Cerebellar cortex (tissue), 1 donor: ENCODE measurements around the gene PTPRN2.

Source experiments
- DNase-seq: peaks from one replicate; pipeline ENCODE4 v3.0.0-alpha.2; 2015; ENCODE audit warnings: low spot score

The PTPRN2 gene

DNA sequence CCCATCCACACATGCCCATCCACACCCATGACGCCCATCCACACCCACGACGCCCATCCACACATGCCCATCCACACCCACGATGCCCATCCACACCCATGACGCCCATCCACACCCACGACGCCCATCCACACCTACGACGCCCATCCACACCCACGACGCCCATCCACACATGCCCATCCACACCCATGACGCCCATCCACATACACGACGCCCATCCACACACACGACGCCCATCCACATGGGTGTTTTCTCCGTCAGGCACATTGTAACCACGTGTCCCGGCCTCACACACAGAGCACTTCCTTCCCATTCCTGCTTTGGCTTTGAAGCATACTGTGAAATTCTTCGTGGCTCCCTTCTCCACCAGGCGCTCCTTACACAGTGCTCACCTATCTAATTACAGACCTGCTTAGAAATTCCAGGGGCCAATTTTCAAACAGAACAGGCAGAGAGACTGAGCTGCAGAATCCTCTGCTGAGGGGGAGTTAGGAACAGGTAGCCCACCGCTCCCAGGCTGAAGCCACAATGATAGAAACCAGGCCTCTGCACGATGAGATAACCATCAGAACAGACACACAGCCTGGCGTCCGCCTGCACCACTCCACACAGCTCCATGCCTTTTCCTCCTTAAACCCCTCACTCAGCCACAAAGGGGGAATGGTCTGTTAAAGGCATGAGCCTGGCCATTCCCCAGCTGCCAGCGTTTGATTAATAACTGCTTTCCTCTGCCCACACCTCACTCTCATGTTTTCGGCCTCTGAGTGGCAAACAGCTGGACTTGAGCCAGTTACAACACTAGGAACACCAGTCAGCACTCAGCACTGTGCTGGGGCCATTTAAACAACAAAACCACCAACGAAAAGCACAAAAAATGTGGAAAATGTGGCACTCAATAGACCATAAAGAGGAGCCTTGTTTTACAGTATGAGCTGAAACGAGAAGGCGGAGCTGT is 501.6 kb downstream of the PTPRN2 start:
- no peak for DNase-seq

DNA sequence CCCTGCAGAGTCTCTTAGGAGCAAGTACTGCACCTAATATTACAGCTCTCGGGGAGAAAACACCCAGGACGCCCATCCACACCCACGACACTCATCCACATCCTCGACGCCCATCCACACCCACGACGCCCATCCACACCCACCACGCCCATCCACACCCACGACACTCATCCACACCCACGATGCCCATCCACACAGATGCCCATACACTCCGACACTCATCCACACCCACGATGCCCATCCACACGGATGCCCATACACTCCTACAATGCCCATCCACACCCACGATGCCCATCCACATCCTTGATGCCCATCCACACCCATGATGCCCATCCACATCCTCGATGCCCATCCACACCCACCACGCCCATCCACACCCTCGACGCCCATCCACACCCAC is 503.1 kb downstream of the PTPRN2 start:
- no peak for DNase-seq

- DNase-seq, result no peak
Measured at GRCh38 chr7:158083526-158084310, 503.9 kb downstream of the PTPRN2 start.

DNA sequence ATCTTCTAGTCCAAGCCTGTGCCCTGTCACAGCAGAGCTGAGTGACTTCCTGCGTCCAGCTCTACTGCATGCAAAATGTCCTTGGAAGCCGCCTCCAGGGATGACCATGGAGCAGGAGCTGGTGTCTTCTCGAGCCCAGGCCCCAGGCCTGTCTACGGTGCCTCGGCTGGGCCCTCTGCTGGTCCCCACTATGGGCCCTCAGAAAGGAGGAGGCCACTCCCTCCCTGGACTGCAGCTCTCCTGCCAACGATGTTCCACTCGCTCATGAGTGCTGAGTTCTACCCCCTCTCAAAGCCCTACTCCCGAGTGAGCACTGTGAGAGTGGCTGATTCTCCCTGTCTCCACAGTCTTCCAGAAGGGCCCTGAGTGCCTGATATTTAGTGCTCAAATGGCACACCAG is 504.9 kb downstream of the PTPRN2 start:
- DNase-seq, result no peak

DNA sequence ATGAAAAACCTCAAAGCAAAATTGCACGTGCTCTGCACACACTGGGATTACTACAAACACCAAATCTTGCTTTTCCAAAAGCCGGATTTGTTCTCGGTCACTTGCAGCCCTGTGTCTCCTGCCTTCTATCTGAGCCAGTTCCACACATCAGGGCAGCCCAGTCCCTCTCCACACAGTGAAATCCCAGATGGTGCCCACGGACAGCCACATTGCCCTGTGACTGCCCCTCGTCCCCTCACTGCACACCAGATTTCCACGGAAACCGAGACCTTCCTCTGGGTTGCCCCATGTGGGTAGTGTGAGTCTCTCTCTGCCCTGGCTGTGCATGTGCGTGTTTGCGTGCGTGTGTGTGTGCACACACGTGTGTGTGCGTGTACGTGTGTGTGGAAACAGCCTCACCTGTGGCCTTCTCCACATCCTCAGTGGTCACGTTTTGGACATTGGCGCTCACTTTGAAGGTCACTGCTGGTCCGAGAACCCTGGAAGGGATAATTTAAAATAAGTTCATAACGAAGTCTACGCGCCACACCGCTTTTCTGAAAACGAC is 506.7 kb downstream of the PTPRN2 start:
- DNase-seq, result no peak

- no peak for DNase-seq
Measured at GRCh38 chr7:158077934-158078910, 509.4 kb downstream of the PTPRN2 start.

DNA sequence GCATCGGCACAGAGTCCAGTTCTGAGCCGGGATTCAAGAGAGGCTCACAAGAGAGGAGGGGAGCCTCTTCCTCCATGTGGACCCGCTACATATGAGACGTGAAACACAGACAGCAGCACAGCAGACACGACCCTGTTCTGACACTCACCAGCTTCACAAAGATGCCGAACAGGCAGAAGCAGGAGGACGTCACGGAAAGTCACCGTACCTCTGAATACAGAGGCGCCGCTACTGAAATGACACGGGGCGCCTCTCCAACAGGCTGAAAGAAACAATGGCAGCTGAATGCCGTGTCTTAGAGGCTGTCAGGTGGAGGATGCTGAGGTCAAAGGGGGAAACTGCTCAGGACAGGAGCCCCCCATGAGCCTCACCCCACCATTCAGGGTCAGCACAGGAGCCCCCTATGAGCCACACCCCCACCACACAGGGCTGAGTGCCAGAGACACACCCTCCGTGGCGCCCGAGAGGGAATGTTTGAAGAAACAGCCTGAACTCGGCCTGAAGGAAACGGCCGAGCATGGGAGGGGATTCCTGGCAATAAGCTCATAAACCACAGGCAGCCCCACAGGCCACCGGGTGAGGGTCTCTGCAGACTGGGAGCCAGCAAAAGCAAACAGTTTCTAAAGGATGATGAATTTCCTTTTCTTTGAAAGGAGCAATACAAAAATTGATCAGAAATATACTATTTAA is 510.3 kb downstream of the PTPRN2 start:
- DNase-seq, result no peak

GRCh38 chr7:158076656-158077055 is 511.0 kb downstream of the PTPRN2 start:
- no peak for DNase-seq

DNA sequence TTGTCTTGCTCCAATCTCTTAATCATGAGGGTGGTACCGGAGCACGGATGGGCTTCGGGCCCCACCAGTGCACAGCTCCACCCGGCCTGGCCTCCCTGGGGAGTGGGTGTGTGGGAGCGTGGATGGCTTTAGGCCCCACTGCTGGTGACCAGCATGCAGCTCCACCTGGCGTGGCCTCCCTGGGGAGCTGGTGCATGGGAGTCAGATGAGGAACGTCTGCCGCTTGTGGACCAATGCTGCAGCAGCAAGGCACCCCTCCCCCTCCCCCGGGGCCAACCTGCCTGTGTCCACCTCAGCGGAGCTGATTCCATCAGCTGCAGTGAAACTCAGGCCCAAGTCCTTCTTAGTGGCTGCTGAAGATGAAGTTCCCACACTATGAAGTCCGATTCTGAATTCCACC is 511.4 kb downstream of the PTPRN2 start:
- DNase-seq, result no peak

DNA sequence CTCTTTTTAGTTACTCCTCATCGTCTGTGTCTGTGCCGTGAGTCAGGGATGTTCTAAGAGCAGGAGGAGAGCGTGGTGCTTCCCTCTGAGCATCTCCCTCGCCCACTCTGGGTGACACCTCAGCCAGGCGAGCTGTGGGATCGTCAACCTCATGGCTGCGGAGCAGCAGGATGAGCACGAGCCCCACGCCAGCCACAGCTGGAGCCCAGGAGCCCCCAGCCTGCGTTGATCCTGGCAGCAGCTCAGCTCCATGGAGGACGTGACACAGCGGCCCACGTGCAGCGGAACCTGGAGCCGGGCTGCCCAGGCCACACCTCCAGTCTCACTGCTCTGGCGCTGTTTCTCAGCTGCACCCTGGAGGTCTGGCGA is 512.0 kb downstream of the PTPRN2 start:
- DNase-seq, result no peak

GRCh38 chr7:158074896-158075632 is 512.6 kb downstream of the PTPRN2 start:
- no peak for DNase-seq

GRCh38 chr7:158073845-158074840 is 513.5 kb downstream of the PTPRN2 start:
- no peak for DNase-seq

GRCh38 chr7:158072991-158073730 is 514.5 kb downstream of the PTPRN2 start:
- DNase-seq, result no peak

- no peak for DNase-seq
Measured at GRCh38 chr7:158070222-158070920, 517.3 kb downstream of the PTPRN2 start.

DNA sequence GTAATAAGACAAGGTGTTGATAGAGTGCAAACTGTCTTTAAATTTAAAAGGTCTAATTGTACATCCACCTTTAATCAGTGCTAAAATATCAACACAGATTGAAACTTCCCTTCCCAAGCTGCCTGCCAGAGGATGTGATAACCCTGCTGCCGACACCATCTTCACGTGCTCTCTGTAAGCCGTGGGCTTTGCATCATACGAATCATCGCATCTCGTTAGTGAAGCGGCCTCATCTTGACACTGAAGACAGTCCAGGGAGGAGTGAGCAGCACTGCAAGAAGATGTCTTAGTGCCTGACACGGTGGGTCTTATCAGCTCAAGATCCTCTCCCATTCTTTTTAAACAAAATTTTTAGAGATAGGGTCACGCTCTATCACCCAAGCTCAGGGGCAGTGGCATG is 518.8 kb downstream of the PTPRN2 start:
- no peak for DNase-seq

DNA sequence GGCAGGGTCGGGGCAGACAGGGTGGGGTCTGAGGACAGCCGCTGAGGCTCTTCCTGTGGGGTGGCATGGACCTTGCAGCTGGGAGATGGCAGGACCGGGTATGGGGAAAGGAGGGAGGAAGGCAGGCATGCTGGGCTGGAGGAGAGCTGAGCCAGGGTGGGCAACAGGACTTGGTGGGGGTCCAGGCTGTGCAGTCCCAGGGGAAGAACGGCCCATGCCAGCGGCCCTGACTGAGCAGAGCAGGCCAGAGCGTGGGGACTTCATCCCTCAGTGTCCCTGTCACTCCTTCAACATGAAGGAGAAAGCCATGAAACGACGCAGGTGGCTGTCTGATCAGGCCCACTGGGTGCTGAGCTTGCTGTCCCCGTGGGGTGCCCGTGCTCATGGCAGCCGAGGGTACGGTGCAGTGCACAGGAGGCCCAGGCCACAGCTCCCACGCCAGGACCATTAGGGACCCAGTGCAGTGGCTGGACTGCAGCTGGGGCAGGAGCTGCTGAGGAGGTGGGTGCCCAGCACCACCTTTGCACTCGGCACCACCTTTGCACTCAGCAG is 519.6 kb downstream of the PTPRN2 start:
- DNase-seq, result no peak

DNA sequence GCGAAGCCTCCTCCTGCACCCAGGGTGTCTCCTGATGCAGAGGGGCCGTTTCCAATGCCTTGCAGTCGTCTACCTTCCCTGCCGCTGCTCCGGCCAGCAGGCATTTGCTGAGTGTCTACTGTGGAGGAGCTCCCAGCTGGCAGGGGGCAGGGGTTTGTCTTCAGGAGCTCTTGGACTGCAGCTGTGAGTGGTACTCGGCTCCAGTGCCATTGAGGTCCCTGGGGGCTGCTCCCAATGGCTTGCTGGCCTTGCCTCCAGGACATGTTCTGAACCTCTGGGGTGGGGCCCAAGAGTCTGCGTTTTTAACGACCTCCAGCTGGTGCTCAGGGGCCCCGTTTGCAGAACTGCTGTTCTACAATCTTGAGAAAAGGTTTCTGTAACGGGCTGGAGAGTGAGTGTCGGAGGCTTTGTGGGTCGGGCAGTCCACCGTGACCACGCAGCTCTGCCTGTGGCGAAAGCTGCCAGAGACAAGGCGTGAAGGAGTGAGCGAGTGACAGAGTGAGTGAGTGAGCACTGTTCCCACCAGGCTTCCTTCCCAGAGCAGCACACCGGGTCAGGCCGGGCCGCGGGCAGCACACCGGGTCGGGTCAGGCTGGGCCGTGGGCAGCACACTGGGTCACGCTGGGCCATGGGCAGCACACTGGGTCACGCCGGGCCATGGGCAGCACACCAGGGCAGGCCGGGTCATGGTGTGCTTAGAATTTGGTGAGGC is 520.2 kb downstream of the PTPRN2 start:
- no peak for DNase-seq
